ENCODE measurements around the gene PARD6B. TPM values are rescaled to one million over a fixed set of nuclear protein-coding genes. Genes with fewer than 3 reads are reported as not detected.

Gene PARD6B
- total and polyA plus RNA-seq, 2 of the 13 experiments (the other 11 are each of a cell fraction or from before 2014, with no cell fraction given): 6.9 to 22.2 TPM

DNA sequence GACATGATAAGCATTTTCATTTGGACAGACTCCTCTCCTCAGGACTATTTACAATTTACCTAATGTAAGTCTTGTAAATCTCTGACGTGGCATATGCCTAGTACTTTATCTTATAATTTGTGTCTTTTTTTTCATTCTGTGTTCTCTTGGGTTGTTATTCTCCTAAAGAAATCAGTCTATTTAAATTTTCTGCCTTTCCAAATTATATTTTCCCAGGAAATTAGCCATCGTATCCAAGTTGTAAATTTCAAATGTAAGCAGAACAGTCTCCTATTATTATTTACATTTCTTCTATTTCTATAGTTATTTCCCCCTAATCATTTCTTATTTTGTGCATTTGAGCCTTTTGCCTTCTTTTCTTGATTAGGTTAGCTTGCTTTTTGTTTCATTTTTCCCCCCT, 46.0 kb downstream of the PARD6B start:
- intact Hi-C loops (cut with micrococcal nuclease; ENCODE audit: unreplicated experiment): no loop called here
- ChIA-PET POLR2A (interaction anchor here (1.2 kb wide), 1 partner anchor 13 kb away, joined by 3 read pairs; no protein-coding TSS in a partner anchor), CTCF (ENCODE audit: low intra/inter-chr PET ratio, low total read pairs) (no interaction called here)
- BruUV-seq (replicated peaks): no TSS peak
- H2AFZ ChIP-seq (ENCODE audit: low read length): no peak overlapping the region
- H3K9ac ChIP-seq (ENCODE audit: insufficient read depth, low read depth, low read length): no peak overlapping the region
- 0 out of 5 replicates have a peak, but pooled peaks cover 0 to 3% of the 10 kb centered on the region in 2 experiments for H3K27me3 ChIP-seq (ENCODE audit: control insufficient read depth in 1 of 2, insufficient read depth in 2 of 2, low read length in 2 of 2)
- H3K4me1 ChIP-seq (ENCODE audit: insufficient read depth, low read length): no peaks in the 10 kb centered on the region; the same call in 1 of the 2 replicates
- FAIRE-seq (no peak), DNase-seq (ENCODE audit: low spot score) (no peak), ATAC-seq (no peak)
- no peak overlapping the region for H3K4me2 ChIP-seq (ENCODE audit: low read depth, low read length)
- H3K9me3 ChIP-seq (ENCODE audit: low read length): no peaks in the 10 kb centered on the region
- TF ChIP-seq, protein P1, sequence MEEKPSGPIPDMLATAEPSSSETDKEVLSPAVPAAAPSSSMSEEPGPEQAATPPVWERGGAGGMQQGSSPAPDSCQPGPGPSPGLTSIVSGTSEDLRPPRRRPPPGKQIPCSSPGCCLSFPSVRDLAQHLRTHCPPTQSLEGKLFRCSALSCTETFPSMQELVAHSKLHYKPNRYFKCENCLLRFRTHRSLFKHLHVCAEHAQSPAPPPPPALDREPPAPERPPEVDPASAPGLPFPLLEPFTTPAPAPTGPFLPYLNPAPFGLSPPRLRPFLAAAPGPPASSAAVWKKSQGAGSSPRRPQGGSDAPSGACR (CRISPR knock-in tag; IDR thresholded peaks at IDR 0.05): no peak
- TF ChIP-seq CREB1 (IDR thresholded peaks at IDR 0.05) (0 out of 2 replicates have a peak, but pooled peaks have one; percentile 38), CREB1 (CRISPR knock-in tag; IDR thresholded peaks at IDR 0.05) (no peak), GATAD2A (CRISPR knock-in tag; IDR thresholded peaks at IDR 0.05) (no peak)
- TF ChIP-seq, protein P2, sequence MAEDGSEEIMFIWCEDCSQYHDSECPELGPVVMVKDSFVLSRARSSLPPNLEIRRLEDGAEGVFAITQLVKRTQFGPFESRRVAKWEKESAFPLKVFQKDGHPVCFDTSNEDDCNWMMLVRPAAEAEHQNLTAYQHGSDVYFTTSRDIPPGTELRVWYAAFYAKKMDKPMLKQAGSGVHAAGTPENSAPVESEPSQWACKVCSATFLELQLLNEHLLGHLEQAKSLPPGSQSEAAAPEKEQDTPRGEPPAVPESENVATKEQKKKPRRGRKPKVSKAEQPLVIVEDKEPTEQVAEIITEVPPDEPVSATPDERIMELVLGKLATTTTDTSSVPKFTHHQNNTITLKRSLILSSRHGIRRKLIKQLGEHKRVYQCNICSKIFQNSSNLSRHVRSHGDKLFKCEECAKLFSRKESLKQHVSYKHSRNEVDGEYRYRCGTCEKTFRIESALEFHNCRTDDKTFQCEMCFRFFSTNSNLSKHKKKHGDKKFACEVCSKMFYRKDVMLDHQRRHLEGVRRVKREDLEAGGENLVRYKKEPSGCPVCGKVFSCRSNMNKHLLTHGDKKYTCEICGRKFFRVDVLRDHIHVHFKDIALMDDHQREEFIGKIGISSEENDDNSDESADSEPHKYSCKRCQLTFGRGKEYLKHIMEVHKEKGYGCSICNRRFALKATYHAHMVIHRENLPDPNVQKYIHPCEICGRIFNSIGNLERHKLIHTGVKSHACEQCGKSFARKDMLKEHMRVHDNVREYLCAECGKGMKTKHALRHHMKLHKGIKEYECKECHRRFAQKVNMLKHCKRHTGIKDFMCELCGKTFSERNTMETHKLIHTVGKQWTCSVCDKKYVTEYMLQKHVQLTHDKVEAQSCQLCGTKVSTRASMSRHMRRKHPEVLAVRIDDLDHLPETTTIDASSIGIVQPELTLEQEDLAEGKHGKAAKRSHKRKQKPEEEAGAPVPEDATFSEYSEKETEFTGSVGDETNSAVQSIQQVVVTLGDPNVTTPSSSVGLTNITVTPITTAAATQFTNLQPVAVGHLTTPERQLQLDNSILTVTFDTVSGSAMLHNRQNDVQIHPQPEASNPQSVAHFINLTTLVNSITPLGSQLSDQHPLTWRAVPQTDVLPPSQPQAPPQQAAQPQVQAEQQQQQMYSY (CRISPR knock-in tag; IDR thresholded peaks at IDR 0.05): no peak
- WGBS (ENCODE audit: low lambda C conversion rate): 8% methylated on average over 2 of the region's 2 CpGs
- no peaks in the 10 kb centered on the region for H4K20me1 ChIP-seq (ENCODE audit: insufficient read depth, low read length)
- no peaks in the 10 kb centered on the region for H3K36me3 ChIP-seq (replicated peaks in 1 of 2; ENCODE audit: control insufficient read depth in 1 of 2, insufficient read depth in 2 of 2, low read length in 2 of 2)
- no peak overlapping the region for H3K4me3 ChIP-seq (replicated peaks in 1 of 3; ENCODE audit: insufficient read depth in 1 of 3, low read depth in 2 of 3, low read length in 3 of 3)
- H3K27ac ChIP-seq (ENCODE audit: extremely low read length, insufficient read depth, low read length): no peak overlapping the region
- in situ Hi-C loops (cut with HindIII; ENCODE audit: extremely low pct_ligation_motif_present, low pct_unique_long_range_greater_than_20kb): loop anchor here (25.0 kb wide), 1 partner anchor 535 kb away; no protein-coding TSS in a partner anchor
- H3K79me2 ChIP-seq (ENCODE audit: insufficient read depth, low read length): no peaks in the 10 kb centered on the region

All from HepG2 (cell line).